Endothelial cell (in vitro differentiated cells): ENCODE measurements around the gene CCDC24. TPM values are rescaled to one million over a fixed set of nuclear protein-coding genes. Genes with fewer than 3 reads are reported as not detected.

Experiments used
- DNase-seq: peaks from one replicate; pipeline ENCODE4 v3.0.0; 2021; ENCODE audit warnings: low spot score
- H3K27ac Mint-ChIP-seq: one replicate; pipeline ENCODE4 v1.8.0; 2021; ENCODE audit warnings: mixed read lengths, inconsistent platforms; ENCODE audit not compliant: unreplicated experiment
- H3K27me3 Mint-ChIP-seq: one replicate; pipeline ENCODE4 v1.8.0; 2021; ENCODE audit warnings: mild to moderate bottlenecking, moderate library complexity, mixed read lengths, inconsistent platforms; ENCODE audit not compliant: unreplicated experiment
- H3K36me3 Mint-ChIP-seq: one replicate; pipeline ENCODE4 v1.8.0; 2021; ENCODE audit warnings: mild to moderate bottlenecking, low read depth, mixed read lengths, inconsistent platforms; ENCODE audit not compliant: unreplicated experiment
- H3K4me1 Mint-ChIP-seq: one replicate; pipeline ENCODE4 v1.8.0; 2021; ENCODE audit warnings: mild to moderate bottlenecking, mixed read lengths, inconsistent platforms; ENCODE audit not compliant: unreplicated experiment
- H3K4me3 Mint-ChIP-seq: one replicate; pipeline ENCODE4 v1.8.0; 2021; ENCODE audit warnings: mild to moderate bottlenecking, mixed read lengths, inconsistent platforms; ENCODE audit not compliant: unreplicated experiment
- H3K9me3 Mint-ChIP-seq: one replicate; pipeline ENCODE4 v1.8.0; 2021; ENCODE audit warnings: mixed read lengths, inconsistent platforms; ENCODE audit not compliant: unreplicated experiment
- CTCF ChIP-seq: fragments of 200-600 bp; sonication (generic); IDR thresholded peaks from one replicate; pipeline ENCODE4 v1.5.0; 2021; ENCODE audit warnings: antibody characterized with exemption; ENCODE audit not compliant: unreplicated experiment
- total RNA-seq: library from RNA; stranded (reverse); fragmentation: NEBNext Ultra II Directional; extraction: Animal tissue kit (Norgen Biotek cat#: 25700); gene quantifications from one replicate; pipeline ENCODE4 v1.2.1, GENCODE V29; 2021; ENCODE audit not compliant: unreplicated experiment

Gene CCDC24
- total RNA-seq, 1 donor from 2014 or later: 4.2 TPM

- H3K36me3 Mint-ChIP-seq: no peaks in the 10 kb centered on the region
Measured at GRCh38 chr1:44021581-44022321, 30.4 kb downstream of the CCDC24 start.

GRCh38 chr1:44024031-44024902, 32.9 kb downstream of the CCDC24 start:
- DNase-seq: no peak
- Mint-ChIP-seq H3K4me1 (peaks cover 24% of the 10 kb centered on the region), H3K9me3 (no peaks in the 10 kb centered on the region), H3K27me3 (peaks cover 6% of the 10 kb centered on the region), H3K27ac (no peak overlapping the region), H3K4me3 (no peak overlapping the region), H3K36me3 (peaks cover 5% of the 10 kb centered on the region)
- no peak for TF ChIP-seq CTCF

More at GRCh38 chr1:44021581-44022321, 30.4 kb downstream of the CCDC24 start:
- DNase-seq: no peak
- H3K27me3 Mint-ChIP-seq: no peaks in the 10 kb centered on the region
- TF ChIP-seq CTCF: no peak
- no peak overlapping the region for H3K27ac Mint-ChIP-seq
- H3K4me1 Mint-ChIP-seq: peaks cover 4% of the 10 kb centered on the region
- no peak overlapping the region for H3K4me3 Mint-ChIP-seq
- H3K9me3 Mint-ChIP-seq: no peaks in the 10 kb centered on the region

- DNase-seq: no peak
- peaks cover 27% of the 10 kb centered on the region for H3K4me1 Mint-ChIP-seq
- TF ChIP-seq CTCF: no peak
- H3K36me3 Mint-ChIP-seq: peaks cover 5% of the 10 kb centered on the region
- no peak overlapping the region for H3K4me3 Mint-ChIP-seq
- H3K9me3 Mint-ChIP-seq: no peaks in the 10 kb centered on the region
- H3K27me3 Mint-ChIP-seq: peaks cover 8% of the 10 kb centered on the region
- H3K27ac Mint-ChIP-seq: no peak overlapping the region
Measured at GRCh38 chr1:44024903-44025525, 33.6 kb downstream of the CCDC24 start.

GRCh38 chr1:44025816-44026215, 34.4 kb downstream of the CCDC24 start:
- no peak overlapping the region for H3K27ac Mint-ChIP-seq
- no peak overlapping the region for H3K4me3 Mint-ChIP-seq
- peaks cover 5% of the 10 kb centered on the region for H3K36me3 Mint-ChIP-seq
- H3K27me3 Mint-ChIP-seq: peaks cover 8% of the 10 kb centered on the region
- H3K9me3 Mint-ChIP-seq: no peaks in the 10 kb centered on the region
- H3K4me1 Mint-ChIP-seq: peaks cover 26% of the 10 kb centered on the region
- DNase-seq: no peak
- TF ChIP-seq CTCF: no peak
